CD14-positive monocyte (primary cell): Measurements from ENCODE around the gene LDLRAD4. TPM values are rescaled to one million over a fixed set of nuclear protein-coding genes. Genes with fewer than 3 reads are reported as not detected.
A peak's percentile ranks its signal among the peaks of the same experiment; 100 is the strongest.

Experiments
- DNase-seq, 3 donors: peaks; one replicate each; pipeline ENCODE4 v3.0.0-alpha.2; 2011 to 2022
- H2AFZ ChIP-seq: 2 replicates; pipeline ENCODE4 v1.6.0; 2012; ENCODE audit warnings: mild to moderate bottlenecking, low read depth, low read length, inconsistent platforms; ENCODE audit not compliant: insufficient read depth, poor library complexity, severe bottlenecking
- H3K27ac ChIP-seq, 2 donors: 1 replicate in 1 of 2; 2 replicates in 1 of 2; pipeline ENCODE4 v1.5.1; 2012 to 2013; ENCODE audit warnings: low read length in 2 of 2, control low read depth in 1 of 2, inconsistent platforms in 1 of 2, low read depth in 1 of 2, mild to moderate bottlenecking in 1 of 2
- H3K27me3 ChIP-seq, 2 donors: one replicate each; pipeline versions ENCODE4 v1.6.0 to v1.6.1; 2011 to 2013; ENCODE audit warnings: low read length in 2 of 2; ENCODE audit not compliant: control insufficient read depth in 2 of 2, insufficient read depth in 2 of 2
- H3K36me3 ChIP-seq, 2 donors: replicated peaks in 1 of 2; 1 replicate in 1 of 2; 2 replicates in 1 of 2; pipeline versions ENCODE4 v1.5.1 to v1.6.1; 2012 to 2013; ENCODE audit warnings: low read length in 2 of 2, control low read depth in 1 of 2, inconsistent platforms in 1 of 2, mild to moderate bottlenecking in 1 of 2; ENCODE audit not compliant: insufficient read depth in 2 of 2, control insufficient read depth in 1 of 2
- H3K4me1 ChIP-seq, 2 donors: 1 replicate in 1 of 2; 2 replicates in 1 of 2; pipeline versions ENCODE4 v1.5.1 to v1.6.1; 2012 to 2013; ENCODE audit warnings: low read length in 2 of 2, control low read depth in 1 of 2, inconsistent platforms in 1 of 2, mild to moderate bottlenecking in 1 of 2, moderate library complexity in 1 of 2; ENCODE audit not compliant: insufficient read depth in 2 of 2, control insufficient read depth in 1 of 2
- H3K4me2 ChIP-seq: replicated peaks from 2 replicates; pipeline ENCODE3; 2012; ENCODE audit warnings: low read length, moderate library complexity, mild to moderate bottlenecking; ENCODE audit not compliant: poor library complexity, severe bottlenecking; ENCODE audit errors: extremely low read depth
- H3K4me3 ChIP-seq, 3 experiments: fragments of 200-600 bp in 1 of 3; sonication (generic) in 1 of 3; replicated peaks in 1 of 3; 1 replicate in 2 of 3; 2 replicates in 1 of 3; pipeline ENCODE4 v1.5.1; 2011 to 2013; ENCODE audit warnings: low read length in 3 of 3, mild to moderate bottlenecking in 3 of 3, control low read depth in 2 of 3, low read depth in 2 of 3, inconsistent platforms in 1 of 3, moderate library complexity in 1 of 3
- H3K79me2 ChIP-seq: 2 replicates; pipeline ENCODE4 v1.6.0; 2012; ENCODE audit warnings: mild to moderate bottlenecking, control low read depth, inconsistent platforms, low read length, moderate library complexity; ENCODE audit not compliant: insufficient read depth
- H3K9ac ChIP-seq: 2 replicates; pipeline ENCODE4 v1.6.0; 2017; ENCODE audit warnings: low read length, mild to moderate bottlenecking; ENCODE audit not compliant: insufficient read depth, poor library complexity, severe bottlenecking
- H3K9me3 ChIP-seq, 2 donors: replicated peaks in 1 of 2; 1 replicate in 1 of 2; 2 replicates in 1 of 2; pipeline versions ENCODE4 v1.5.1 to v1.6.1; 2012 to 2013; ENCODE audit warnings: low read length in 2 of 2, control low read depth in 1 of 2; ENCODE audit not compliant: control insufficient read depth in 1 of 2, insufficient read depth in 1 of 2
- H4K20me1 ChIP-seq: 2 replicates; pipeline ENCODE4 v1.6.0; 2012; ENCODE audit warnings: mild to moderate bottlenecking, low read length, control low read depth, moderate library complexity; ENCODE audit not compliant: insufficient read depth
- H3K27ac Mint-ChIP-seq, 7 donors: one replicate each; pipeline ENCODE4 v1.8.0; 2020; ENCODE audit warnings: mild to moderate bottlenecking in 7 of 7, mixed read lengths in 7 of 7, moderate library complexity in 6 of 7, inconsistent platforms in 2 of 7
- H3K27me3 Mint-ChIP-seq, 3 donors: one replicate each; pipeline ENCODE4 v1.8.0; 2021 to 2022; ENCODE audit warnings: low read depth in 3 of 3, mild to moderate bottlenecking in 3 of 3, mixed read lengths in 3 of 3, moderate library complexity in 3 of 3, inconsistent platforms in 1 of 3
- H3K36me3 Mint-ChIP-seq, 2 donors: one replicate each; pipeline ENCODE4 v1.8.0; 2020; ENCODE audit warnings: mixed read lengths in 2 of 2, inconsistent platforms in 1 of 2, mild to moderate bottlenecking in 1 of 2
- H3K4me1 Mint-ChIP-seq: one replicate; pipeline ENCODE4 v1.8.0; 2020; ENCODE audit warnings: mild to moderate bottlenecking, mixed read lengths
- H3K4me3 Mint-ChIP-seq, 2 donors: one replicate each; pipeline ENCODE4 v1.8.0; 2020; ENCODE audit warnings: mild to moderate bottlenecking in 2 of 2, mixed read lengths in 2 of 2, moderate library complexity in 1 of 2
- H3K9me3 Mint-ChIP-seq, 7 donors: one replicate each; pipeline ENCODE4 v1.8.0; 2020 to 2022; ENCODE audit warnings: mixed read lengths in 7 of 7, mild to moderate bottlenecking in 6 of 7, moderate library complexity in 6 of 7, inconsistent platforms in 2 of 7
- WGBS: methylation state at CpG from one replicate; pipeline ENCODE4 v1.1.5; 2013; ENCODE audit warnings: missing lambda C conversion rate; ENCODE audit not compliant: insufficient coverage; 5-methylcytosine and 5-hydroxymethylcytosine counted together
- intact Hi-C, 2 donors: fragments of 100-400 bp; cut with micrococcal nuclease; formaldehyde crosslinking; loops; one replicate each; pipeline versions ENCODE4 v1.15.0 to v1.15.1; 2023
- polyA plus RNA-seq, 3 donors: library from polyadenylated mRNA; depleted of rRNA in 1 of 3; unstranded in 2 of 3; stranded (reverse) in 1 of 3; fragments of 300-500 nt in 2 of 3; fragments of >200 nt in 1 of 3; fragmentation: Illumina TruSeq in 2 of 3; gene quantifications; 1 replicate in 2 of 3; 2 replicates in 1 of 3; pipeline ENCODE4 v1.2.3, GENCODE V29; 2012 to 2021
- TF ChIP-seq, protein P1 (sequence below): fragments of 200-600 bp; IDR thresholded peaks from one replicate; pipeline ENCODE4 v1.8.0; 2022; ENCODE audit warnings: antibody characterized with exemption, mild to moderate bottlenecking

LDLRAD4 gene
- polyA plus RNA-seq, 3 donors: 13.5 to 15.4 (median 13.8) TPM

- Mint-ChIP-seq H3K4me1 (peaks cover 40% of the 10 kb centered on the region), H3K9me3 (peaks cover 2 to 8% (median 5%) of the 10 kb centered on the region in 7 donors), H3K4me3 (no peak overlapping the region), H3K27me3 (peaks cover 0 to 5% (median 1%) of the 10 kb centered on the region in 3 donors), H3K27ac (peak overlapping the region in 1 of 7 donors; percentile 7), H3K36me3 (no peaks in the 10 kb centered on the region)
- H3K4me3 ChIP-seq: no peak overlapping the region
- H3K4me1 ChIP-seq: peaks cover 24 to 39% of the 10 kb centered on the region in 2 donors
- no peaks in the 10 kb centered on the region for H3K9me3 ChIP-seq
- WGBS: 92% methylated on average over 12 of the region's 12 CpGs
- H3K27me3 ChIP-seq: no peaks in the 10 kb centered on the region
- H3K9ac ChIP-seq: no peak overlapping the region
- intact Hi-C loops: loop anchor here in 1 of 2 donors (10.0 kb wide), 1 partner anchor 246 kb away; the partner anchor contains the start of gene LDLRAD4
- no peak overlapping the region for H2AFZ ChIP-seq
- no peaks in the 10 kb centered on the region for H3K36me3 ChIP-seq
- H3K4me2 ChIP-seq: no peak overlapping the region
- H3K79me2 ChIP-seq: peaks cover 10% of the 10 kb centered on the region
- H4K20me1 ChIP-seq: peaks cover 7% of the 10 kb centered on the region
- TF ChIP-seq, protein P1, sequence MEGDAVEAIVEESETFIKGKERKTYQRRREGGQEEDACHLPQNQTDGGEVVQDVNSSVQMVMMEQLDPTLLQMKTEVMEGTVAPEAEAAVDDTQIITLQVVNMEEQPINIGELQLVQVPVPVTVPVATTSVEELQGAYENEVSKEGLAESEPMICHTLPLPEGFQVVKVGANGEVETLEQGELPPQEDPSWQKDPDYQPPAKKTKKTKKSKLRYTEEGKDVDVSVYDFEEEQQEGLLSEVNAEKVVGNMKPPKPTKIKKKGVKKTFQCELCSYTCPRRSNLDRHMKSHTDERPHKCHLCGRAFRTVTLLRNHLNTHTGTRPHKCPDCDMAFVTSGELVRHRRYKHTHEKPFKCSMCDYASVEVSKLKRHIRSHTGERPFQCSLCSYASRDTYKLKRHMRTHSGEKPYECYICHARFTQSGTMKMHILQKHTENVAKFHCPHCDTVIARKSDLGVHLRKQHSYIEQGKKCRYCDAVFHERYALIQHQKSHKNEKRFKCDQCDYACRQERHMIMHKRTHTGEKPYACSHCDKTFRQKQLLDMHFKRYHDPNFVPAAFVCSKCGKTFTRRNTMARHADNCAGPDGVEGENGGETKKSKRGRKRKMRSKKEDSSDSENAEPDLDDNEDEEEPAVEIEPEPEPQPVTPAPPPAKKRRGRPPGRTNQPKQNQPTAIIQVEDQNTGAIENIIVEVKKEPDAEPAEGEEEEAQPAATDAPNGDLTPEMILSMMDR: no peak
- no peak for DNase-seq
- no peak overlapping the region for H3K27ac ChIP-seq
Measured at GRCh38 chr18:13460946-13461345, 242.4 kb downstream of the LDLRAD4 start.

DNA sequence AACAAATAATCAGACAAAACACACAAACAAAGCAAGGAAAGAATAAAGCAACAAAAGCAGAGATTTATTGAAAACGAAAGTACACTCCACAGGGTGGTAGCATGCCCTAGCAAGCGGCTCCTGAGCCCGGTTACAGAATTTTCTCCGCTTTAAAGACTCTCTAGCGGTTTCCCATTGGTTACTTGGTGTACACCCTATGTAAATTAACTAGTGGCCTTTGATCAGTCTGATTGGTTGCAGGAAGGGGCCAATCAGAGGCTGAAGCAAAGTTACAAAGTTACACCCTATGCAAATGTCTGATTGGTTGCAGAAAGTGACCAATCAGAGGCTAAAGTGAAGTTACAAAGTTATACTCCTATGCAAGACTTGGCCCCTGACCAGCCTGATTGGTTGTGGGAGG lies 242.9 kb downstream of the LDLRAD4 start:
- H3K4me3 Mint-ChIP-seq: no peak overlapping the region
- H3K9ac ChIP-seq: no peak overlapping the region
- H3K79me2 ChIP-seq: peaks cover 15% of the 10 kb centered on the region
- peaks cover 2 to 8% (median 6%) of the 10 kb centered on the region in 7 donors for H3K9me3 Mint-ChIP-seq
- peaks cover 0 to 5% (median 1%) of the 10 kb centered on the region in 3 donors for H3K27me3 Mint-ChIP-seq
- H3K4me1 ChIP-seq: peaks cover 29 to 44% of the 10 kb centered on the region in 2 donors
- peaks cover 1% of the 10 kb centered on the region in 2 donors for H3K36me3 Mint-ChIP-seq
- DNase-seq: no peak
- no peaks in the 10 kb centered on the region for H3K36me3 ChIP-seq
- no peaks in the 10 kb centered on the region for H3K27me3 ChIP-seq
- no peak overlapping the region for H3K4me2 ChIP-seq
- peaks cover 7% of the 10 kb centered on the region for H4K20me1 ChIP-seq
- intact Hi-C loops: loop anchor here in 1 of 2 donors (10.0 kb wide), 1 partner anchor 247 kb away; the partner anchor contains the start of gene LDLRAD4
- H3K4me3 ChIP-seq: no peak overlapping the region
- peaks cover 44% of the 10 kb centered on the region for H3K4me1 Mint-ChIP-seq
- peak overlapping the region in 1 of 7 donors; percentile 35 for H3K27ac Mint-ChIP-seq
- no peak overlapping the region for H2AFZ ChIP-seq
- peaks cover 0 to under 1% of the 10 kb centered on the region in 2 donors for H3K9me3 ChIP-seq
- TF ChIP-seq, protein P1: no peak
- no peak overlapping the region for H3K27ac ChIP-seq
- WGBS: 98% methylated on average over 5 of the region's 5 CpGs
